GM18502 (cell line): ENCODE results near the gene RAB22A.

Source experiments
- ATAC-seq: cut with Tn5 transposase; IDR thresholded peaks from one replicate; pipeline ENCODE4 v1.9.1; 2021; ENCODE audit warnings: mild to moderate bottlenecking; ENCODE audit not compliant: unreplicated experiment, poor library complexity

The RAB22A gene

DNA sequence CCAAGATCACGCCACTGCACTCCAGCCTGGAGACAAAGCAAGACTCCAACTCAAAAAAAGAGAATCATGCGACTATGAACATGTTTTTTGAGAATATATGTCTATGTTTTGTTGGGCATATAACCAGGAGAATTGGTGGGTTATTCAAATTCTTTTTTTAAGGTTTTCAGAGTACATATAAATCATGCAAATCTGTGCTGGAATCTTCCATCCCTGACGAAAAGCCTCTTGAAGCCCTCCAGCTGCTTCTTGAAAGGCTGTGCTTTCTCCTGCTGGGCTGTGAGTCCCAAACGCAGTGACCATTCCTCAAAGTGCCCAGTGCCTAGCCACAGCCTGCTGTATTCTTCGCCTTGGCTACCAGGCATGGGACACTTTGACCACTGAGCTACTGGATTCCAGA is 9.2 kb upstream of the RAB22A start:
- no peak for ATAC-seq

DNA sequence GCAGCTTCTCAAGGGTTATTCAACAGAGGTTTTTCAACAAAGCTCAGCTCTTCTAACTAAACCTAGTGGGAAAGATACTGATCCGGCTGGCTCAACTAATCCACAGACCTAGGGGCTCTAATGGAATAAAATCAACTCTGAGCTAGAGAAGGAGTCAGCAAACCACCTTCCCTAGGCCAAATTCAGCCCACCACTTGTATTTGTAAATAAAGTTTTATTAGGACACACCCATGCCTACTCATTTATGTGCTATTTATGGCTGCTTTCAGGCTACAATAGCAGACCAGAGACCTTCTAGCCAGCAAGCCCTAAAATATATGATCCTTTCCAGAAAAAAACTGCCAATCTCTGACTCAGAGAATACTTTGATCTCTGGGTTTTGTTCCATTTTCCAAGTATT is 6.0 kb upstream of the RAB22A start:
- ATAC-seq = no peak

DNA sequence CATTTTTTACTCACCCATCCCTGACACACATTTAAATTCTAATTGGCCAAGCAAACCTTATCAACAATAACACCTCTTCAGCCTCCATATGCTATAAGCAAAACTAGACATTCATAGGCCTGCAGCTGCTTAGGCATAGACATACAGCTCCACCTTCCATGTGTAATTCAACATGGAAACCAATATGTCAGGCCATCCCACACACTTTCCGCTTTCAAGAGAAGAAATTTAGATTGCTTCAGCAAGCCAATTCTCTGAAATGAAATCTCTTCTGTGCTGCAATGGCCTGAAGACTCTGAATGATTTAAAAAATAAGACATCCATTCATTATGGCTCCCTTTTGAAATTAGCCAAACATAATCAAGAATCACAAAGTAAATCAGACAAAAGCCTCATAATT is 4.5 kb upstream of the RAB22A start:
- no peak for ATAC-seq

DNA sequence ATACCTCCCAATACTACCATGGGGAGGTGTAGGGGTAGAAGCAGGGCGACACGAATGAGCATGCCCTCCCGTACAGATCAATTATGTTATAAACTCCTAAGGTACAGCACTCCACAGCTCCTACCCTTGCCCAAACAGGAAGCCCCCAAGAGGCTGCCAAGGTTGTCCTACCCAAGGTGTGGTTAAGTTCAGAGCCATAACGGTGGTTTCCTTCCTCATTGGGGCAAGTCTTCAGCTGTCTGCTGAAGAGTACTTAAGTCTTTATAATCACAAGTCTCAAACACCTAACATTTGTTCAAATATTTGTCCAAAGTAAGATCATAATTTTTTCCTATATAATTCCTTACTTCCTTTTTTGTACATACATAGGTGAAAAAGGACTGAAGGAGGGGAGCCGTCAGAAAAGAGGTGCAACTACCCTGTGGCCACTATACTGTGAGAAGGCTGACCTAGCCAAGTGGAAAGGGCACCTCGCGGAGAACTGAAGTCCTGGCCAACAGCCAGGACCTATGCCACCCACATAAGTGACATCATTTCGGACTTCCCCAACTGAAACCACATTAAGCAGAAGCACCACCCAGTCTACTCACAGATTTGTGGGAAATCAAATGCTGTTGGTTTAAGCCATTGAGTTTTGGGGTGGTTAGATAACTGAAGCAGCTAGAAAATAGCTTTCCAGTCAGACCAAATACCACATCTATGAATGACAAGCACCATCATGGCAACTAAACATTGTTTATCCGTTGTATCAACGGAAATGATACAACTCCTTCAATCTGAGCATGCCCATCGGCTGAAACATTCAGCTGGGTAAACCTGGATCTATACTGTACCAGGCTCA is 2.9 kb upstream of the RAB22A start:
- ATAC-seq = no peak

DNA sequence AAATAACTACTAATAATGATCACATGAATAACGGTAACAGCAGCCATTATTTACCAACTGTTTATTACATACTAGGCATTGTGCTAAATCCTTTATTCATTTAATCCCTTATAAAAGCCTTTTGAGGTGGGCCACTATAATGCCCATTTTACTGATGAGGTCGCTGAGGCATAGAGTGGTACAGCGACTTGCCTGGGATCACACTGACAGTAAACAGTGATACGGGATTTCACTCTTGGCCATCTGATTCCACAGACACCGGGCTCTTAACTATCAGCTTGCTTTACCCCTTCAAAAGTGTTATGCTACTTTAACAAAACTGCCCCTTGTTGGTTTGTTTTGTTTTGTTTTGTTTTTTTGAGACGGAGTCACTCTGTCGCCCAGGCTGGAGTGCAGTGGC is 2.2 kb upstream of the RAB22A start:
- ATAC-seq = no peak

DNA sequence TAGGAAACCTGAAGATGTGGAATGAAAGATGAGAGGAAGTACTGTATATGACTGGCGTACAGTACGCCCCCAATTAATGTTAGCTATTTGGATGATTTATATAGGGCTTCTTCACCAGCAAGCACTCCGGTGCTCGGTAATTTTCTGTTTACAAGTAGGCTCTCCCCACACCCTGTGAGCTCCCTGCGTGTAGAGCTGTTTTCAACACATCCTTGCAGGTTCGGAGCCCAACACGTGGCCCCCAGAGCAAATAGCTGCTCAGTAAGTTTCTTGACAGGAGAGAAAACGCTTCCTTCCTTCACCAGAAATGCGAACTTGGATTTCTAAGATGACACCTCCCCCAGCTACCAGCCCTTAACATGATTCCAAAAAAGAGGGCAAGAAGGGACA is 1.2 kb upstream of the RAB22A start:
- ATAC-seq = no peak

DNA sequence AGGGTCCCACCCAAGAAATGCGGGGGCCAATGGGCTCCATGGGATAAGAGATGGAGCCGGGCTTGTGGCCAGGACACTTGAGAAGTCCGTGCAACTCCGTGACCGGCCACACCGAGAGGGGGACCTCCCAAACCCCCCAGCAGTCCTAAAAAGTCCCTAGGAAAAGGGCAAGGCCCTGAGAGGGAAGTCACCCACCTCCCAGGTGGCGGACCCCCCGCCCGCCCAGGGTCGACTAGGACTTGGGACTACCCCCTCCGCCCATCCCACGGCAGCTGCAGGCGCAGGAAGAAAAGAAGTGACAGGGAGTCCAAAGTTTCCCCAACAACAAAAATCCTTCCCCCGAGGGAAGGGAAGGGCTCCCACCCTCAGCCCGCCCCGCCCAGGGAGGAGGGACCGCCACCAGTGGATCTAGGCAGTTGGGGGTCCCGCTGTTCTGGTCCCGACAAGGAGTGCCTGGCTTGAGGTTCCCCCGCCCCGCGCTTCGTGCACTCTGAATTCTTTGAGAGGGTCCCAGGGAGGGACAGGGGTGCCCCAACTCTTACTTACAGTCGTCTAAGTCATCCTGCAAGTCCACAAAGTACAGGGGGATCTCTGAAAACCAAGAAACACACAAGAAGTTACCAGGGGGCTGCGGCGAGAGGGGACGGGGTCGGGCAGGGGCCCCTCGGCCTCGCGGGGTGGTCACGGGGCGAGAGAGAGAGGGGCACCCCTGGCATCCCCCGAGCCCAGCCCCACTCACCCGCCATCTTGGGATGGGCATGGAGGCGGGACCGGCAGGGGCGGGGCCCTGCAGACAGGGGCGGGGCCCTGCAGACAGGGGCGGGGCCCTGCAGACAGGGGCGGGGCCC is 611 bp upstream of the RAB22A start:
- ATAC-seq = peak; percentile 69

DNA sequence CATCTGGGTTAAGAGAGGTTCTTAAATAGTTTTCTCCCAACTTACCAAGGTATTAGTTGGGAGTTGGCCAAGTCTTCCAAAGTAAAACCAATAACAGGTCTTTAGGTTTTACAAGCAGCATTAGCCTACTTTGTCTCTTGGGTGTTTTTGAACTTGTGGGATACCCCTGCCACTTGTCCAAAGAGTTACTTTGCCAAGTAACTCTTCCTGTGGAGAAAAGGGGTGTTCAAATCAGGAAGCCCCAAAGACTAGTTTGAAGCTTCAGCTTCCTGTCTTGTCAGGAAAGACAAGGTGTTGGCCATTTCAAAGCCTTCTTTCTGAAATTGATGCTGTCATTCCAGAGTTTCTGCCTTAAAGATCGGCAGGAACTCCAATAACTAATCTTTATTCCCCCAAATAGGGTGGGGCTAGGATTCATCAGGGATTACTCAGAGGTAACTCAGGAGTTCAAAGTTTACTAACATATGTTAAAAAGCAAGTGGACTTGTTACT is 822 bp downstream of the RAB22A start:
- no peak for ATAC-seq

DNA sequence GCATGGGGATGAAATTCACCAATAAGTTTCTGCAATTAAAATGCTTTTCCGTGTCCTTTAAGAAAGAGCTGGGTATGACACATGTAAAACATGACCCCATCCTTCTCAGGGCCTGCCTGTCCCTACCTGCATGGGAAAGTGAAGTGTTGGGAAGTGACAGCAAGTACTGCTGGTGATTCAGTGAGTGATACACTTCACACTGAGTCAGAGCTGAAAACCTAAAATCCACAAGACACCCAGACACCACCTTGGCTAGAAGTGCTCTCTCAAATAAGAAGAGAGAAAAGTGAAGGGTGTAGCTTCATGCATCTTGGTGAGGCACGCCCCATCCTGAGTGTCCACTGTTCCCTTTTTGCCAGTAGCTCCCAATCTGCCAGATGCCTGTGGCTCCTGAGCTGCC is 3.3 kb downstream of the RAB22A start:
- no peak for ATAC-seq

DNA sequence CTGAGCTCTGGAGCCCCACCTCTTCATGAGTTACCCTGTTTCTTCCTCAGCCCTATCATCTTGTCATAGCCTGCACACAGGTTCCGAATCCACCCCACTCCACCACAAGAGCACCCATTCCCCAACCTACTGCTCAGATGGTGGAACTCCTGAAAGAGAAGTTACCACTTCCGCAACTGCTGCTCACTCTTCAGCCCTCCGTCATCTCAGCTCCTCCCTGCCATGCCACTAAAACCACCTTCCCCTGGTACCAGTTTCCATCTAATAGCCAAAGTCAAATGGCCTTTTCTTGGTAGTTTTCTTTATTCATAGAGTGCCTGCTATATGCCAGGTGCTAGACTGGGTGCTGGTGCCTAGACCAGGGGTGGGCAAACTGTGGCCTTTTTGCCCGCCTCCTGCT is 3.9 kb downstream of the RAB22A start:
- ATAC-seq = no peak

DNA sequence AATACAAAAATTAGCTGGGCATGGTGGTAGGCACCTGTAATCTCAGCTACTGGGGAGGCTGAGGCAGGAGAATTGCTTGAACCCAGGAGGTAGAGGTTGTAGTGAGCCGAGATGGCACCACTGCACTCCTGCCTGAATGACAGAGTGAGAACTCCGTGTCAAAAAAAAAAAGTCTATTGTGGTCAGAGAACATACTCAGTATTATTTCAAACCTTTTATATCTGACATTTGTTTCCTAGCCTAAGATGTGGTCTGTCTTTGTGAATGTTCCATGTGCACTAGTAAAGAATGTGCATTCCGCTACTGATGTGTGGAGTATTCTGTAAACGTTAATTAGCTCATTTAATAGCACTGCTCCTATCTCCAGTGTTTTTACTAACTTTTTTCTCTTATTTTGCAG is 11.7 kb downstream of the RAB22A start:
- no peak for ATAC-seq

DNA sequence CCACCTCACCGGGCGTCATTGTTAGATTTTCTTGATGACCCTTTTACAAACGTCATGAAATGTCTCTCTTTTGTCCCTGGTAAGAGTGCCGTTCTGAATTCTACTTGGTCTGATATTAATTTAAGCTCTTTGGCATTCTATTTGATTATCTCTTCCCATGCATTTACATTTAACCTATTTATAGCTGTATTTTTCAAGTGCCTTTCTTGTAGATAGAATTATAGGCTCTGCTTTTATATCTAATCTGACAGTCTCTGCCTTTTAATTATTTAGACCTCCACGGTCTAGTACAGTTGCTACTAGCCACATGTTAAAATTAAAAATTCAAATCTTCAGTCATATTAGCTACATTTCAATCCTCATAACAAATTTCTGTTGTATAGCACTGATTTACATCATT is 12.6 kb downstream of the RAB22A start:
- ATAC-seq = no peak

DNA sequence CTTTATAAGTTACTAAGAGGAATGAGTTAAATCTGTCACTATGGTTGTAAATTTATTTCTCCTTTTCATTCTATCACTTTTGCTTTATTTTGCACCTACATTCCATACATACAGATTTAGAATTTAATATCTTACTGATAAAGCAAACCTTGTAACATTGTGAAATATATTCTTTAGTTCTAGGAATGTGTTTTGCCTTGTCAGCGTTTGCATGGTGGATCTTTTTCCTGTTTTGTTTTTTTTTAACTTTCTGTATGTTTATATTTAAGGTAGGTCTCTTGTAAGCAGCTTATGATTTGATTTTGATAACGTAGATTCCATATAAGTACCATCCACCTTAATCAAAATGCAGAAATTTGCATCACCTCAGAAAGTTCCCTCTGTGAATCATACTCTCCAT is 16.4 kb downstream of the RAB22A start:
- ATAC-seq = no peak

DNA sequence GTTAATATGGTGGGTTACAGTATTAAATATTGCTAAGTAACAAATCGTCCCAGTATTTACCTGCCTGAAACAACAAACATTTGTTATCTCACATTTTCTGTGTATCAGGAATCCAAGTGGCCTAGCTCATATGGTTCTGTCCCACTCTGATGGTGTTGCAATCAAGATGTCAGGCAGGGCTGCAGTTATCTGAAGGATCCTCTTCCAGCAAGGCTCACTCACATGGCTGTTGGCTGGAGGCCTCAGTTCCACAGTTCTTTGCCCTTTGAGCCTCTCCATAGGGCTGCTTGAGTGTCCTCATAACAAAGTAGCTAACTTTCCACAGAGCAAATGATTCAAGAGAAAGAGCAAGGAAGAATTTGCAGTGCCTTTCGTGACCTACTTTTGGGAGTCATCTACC is 17.7 kb downstream of the RAB22A start:
- no peak for ATAC-seq

DNA sequence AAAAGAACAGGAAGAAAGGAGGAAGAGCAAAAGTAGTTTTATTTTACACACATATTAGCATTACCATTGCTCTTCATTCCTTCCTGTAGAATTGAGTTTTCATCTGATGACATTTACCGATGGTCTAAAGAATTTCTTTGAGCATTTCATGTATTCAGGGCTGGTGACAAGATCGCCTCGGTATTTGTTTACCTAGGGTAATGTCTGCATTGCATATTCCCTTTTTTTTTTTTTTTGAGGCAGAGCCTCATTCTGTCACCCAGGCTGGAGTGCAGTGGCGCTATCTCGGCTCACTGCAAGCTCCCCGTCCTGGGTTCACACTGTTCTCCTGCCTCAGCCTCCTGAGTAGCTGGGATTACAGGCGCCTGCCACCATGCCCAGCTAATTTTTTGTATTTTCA is 19.3 kb downstream of the RAB22A start:
- no peak for ATAC-seq

DNA sequence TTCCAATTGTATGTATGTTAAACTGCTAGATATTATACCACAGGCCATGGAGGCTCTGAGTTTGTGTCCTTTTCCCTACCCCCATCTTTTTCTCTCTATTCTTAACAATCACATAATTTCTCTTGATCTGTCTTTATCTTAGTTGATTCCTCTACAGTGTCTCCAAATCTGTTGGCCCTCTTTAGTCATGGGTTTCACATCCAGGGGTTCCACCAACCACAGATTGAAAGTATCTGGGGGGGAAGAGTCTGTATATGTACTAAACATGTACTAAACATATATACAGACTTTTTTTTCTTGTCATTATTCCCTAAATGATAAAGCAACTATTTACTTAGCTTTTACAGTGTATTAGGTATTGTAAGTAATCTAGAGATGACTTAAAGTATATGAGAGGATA is 20.2 kb downstream of the RAB22A start:
- ATAC-seq = no peak

DNA sequence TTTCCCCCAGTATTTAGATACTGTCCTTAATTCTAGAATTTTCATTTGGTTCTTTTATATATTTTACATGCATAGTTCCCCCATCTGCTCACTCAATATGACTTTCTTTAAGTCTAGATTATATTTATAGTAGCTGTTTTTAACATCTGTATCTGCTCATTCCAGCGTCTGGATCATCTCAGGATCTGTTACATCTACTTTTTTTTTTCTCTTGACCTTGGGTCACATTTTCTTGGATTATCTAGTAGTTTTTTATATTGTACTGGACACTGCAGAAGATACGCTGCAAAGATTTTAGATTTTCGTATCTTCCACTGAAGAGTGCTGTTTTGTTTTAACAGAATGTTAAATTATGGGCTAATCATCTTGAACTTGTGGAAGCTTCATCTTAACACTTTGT is 20.7 kb downstream of the RAB22A start:
- ATAC-seq = no peak

DNA sequence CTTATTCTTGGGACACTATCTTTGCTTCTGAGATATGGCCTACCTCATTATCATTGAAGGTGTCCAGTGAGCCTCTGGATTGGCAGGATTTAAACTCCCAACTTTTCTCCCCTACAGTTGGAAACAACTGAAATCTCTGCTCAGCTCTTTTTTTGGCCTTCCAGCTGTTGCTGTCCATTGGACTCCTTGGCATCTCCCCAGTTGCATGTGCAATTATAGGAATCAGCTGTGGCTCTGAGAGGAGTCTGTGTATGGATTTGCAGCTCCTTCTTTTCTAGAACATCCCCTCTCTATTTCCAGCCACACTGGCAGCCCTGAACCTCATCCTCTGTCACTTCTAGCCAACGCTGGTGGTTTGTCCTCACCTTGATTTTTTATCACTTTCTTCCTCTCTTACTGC is 21.2 kb downstream of the RAB22A start:
- ATAC-seq = no peak

DNA sequence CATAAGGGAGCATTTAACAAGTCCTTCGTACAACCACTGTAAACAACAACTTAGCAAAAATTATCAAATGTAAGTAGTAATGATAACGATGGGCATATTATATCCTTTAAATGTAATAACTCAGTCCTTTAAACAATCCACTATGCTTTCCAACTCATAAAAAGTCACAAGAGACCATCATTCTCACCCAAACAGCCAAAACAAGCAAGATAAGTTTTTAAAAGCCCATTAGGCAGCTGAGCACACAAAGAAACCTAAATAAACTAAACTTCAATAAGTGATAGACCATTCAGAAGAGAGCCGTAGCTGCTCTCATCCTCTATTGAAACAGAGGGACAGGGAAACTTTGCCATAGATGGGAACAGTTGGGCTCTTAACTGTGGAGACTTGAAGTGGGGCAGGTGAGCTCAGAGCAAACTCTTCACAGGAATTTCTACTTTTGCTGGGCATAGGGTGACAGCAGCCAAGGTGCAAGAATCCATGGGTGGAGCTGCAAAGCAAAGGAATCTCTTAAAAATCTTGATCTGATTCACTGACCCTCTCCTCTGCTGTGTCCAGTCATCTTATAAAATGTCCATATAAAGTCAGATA is 22.5 kb downstream of the RAB22A start:
- ATAC-seq = no peak

DNA sequence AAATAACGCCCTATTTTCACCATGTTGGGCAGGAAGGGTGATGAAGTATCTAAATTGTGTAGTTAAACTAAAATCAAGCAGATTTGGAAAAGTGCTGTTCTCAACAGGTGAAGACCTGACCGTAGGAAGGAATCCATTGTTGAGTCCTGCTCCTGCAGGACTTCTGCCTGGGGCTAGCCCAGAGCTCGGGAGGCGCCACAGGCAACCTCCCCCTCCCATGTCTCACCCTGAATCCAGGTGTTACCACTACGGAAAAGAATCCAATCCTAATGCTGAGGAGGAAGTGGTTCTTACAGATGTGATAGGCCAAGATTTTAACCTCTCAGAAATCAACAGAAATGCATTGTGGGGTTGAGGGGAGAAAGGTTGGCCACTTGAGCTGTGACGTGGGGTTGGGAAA is 30.2 kb downstream of the RAB22A start:
- no peak for ATAC-seq

DNA sequence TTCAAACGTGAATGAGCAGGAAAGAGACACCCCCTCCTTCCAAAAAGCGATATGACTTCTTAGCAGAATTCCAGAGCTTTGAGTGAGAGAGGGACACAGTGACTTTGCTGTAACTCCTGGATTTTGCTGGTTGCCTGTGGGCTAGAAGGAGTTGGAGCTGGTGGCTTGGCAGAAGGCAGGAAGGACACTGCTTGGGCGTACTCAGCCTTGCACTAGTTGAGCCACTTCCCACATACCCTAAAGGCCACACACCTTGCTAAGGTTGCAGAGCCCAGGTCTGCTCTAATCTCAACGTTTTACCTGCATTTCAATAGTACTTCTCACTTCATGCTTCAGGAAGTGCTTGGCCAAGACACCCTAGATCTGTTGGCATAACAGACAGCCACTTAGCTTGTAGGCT is 30.6 kb downstream of the RAB22A start:
- ATAC-seq = no peak
